Natural killer cell (primary cell): ENCODE results near the gene KRT82. TPM values are rescaled to one million over a fixed set of nuclear protein-coding genes. Genes with fewer than 3 reads are reported as not detected.

Source experiments
- ATAC-seq, 3 donors: fragments of 150-1000 bp in 2 of 3; fragments of 200-7000 bp in 1 of 3; cut with Tn5 transposase; 1 replicate in 1 of 3; 2 replicates in 2 of 3; pipeline ENCODE4 v1.10.0; 2021; ENCODE audit warnings: mild to moderate bottlenecking in 2 of 3, moderate library complexity in 2 of 3
- DNase-seq, 2 donors: peaks; one replicate each; pipeline versions ENCODE4 v3.0.0 to v3.0.0-alpha.2; 2013 to 2021; ENCODE audit warnings: mixed read lengths in 1 of 2
- H3K27ac ChIP-seq: one replicate; pipeline ENCODE4 v1.5.1; 2013; ENCODE audit warnings: mild to moderate bottlenecking, low read length
- H3K27me3 ChIP-seq: one replicate; pipeline ENCODE4 v1.6.1; 2013; ENCODE audit warnings: low read length; ENCODE audit not compliant: control insufficient read depth, insufficient read depth
- H3K36me3 ChIP-seq: one replicate; pipeline ENCODE4 v1.6.1; 2013; ENCODE audit warnings: low read length; ENCODE audit not compliant: control insufficient read depth, insufficient read depth
- H3K4me1 ChIP-seq: one replicate; pipeline ENCODE4 v1.6.1; 2013; ENCODE audit warnings: low read length; ENCODE audit not compliant: control insufficient read depth, insufficient read depth
- H3K4me3 ChIP-seq: one replicate; pipeline ENCODE4 v1.5.1; 2013; ENCODE audit warnings: low read length
- H3K9me3 ChIP-seq: one replicate; pipeline ENCODE4 v1.6.1; 2013; ENCODE audit warnings: low read length; ENCODE audit not compliant: control insufficient read depth, insufficient read depth
- H3K27ac Mint-ChIP-seq, 2 donors: one replicate each; pipeline ENCODE4 v1.8.0; 2022; ENCODE audit warnings: mild to moderate bottlenecking in 2 of 2, mixed read lengths in 2 of 2, moderate library complexity in 1 of 2
- H3K27me3 Mint-ChIP-seq, 2 donors: one replicate each; pipeline ENCODE4 v1.8.0; 2022; ENCODE audit warnings: low read depth in 2 of 2, mixed read lengths in 2 of 2
- H3K36me3 Mint-ChIP-seq: one replicate; pipeline ENCODE4 v1.8.0; 2022; ENCODE audit warnings: mixed read lengths
- H3K4me1 Mint-ChIP-seq, 2 donors: one replicate each; pipeline ENCODE4 v1.8.0; 2022; ENCODE audit warnings: mixed read lengths in 2 of 2
- H3K4me3 Mint-ChIP-seq: one replicate; pipeline ENCODE4 v1.8.0; 2022; ENCODE audit warnings: mild to moderate bottlenecking, moderate library complexity, mixed read lengths
- H3K9me3 Mint-ChIP-seq, 2 donors: one replicate each; pipeline ENCODE4 v1.8.0; 2022; ENCODE audit warnings: mixed read lengths in 2 of 2
- WGBS: methylation state at CpG from one replicate; pipeline ENCODE4 v1.1.7; 2013; ENCODE audit warnings: missing lambda C conversion rate; ENCODE audit not compliant: insufficient coverage; 5-methylcytosine and 5-hydroxymethylcytosine counted together
- intact Hi-C: fragments of 100-400 bp; cut with micrococcal nuclease; formaldehyde crosslinking; loops from one replicate; pipeline ENCODE4 v1.14.2; 2022
- total RNA-seq, 4 donors: library from RNA; stranded (reverse); fragments of 120-200 nt in 1 of 4; gene quantifications; one replicate each; pipeline versions ENCODE4 v1.2.3 to v1.2.4, GENCODE V29; 2013 to 2022
- TF ChIP-seq, protein P1 (sequence below): fragments of 200-600 bp; IDR thresholded peaks from one replicate; pipeline ENCODE4 v1.8.0; 2022; ENCODE audit warnings: antibody characterized with exemption

KRT82 gene
- total RNA-seq, 3 donors from 2014 or later (not counting 1 experiment from before 2014, with no cell fraction given): not detected

DNA sequence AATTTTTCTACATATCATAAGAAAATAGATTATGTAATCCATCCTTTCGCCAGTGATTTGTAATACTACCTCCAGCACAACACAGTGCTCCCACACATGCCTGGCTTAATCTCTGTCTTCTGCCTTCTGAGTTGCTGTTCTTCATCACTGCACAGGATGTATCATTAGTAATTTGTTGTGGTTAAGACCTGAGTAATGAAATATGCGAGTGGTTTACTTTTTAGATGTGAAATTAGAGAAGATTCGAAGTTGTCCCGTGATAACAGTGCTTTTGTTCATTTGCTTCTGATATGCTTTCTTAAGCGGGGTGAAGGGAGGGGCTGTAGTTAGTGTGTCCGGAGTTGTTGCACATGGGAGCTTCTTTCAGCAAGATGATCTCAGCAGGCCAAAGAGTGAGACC is 56.9 kb downstream of the KRT82 start:
- no peak overlapping the region for H3K4me3 ChIP-seq
- peaks cover 56 to 71% of the 10 kb centered on the region in 2 donors for H3K27me3 Mint-ChIP-seq
- no peaks in the 10 kb centered on the region for H3K9me3 ChIP-seq
- H3K9me3 Mint-ChIP-seq: no peaks in the 10 kb centered on the region
- no peak overlapping the region for H3K27ac ChIP-seq
- intact Hi-C loops: no loop called here
- TF ChIP-seq, protein P1, sequence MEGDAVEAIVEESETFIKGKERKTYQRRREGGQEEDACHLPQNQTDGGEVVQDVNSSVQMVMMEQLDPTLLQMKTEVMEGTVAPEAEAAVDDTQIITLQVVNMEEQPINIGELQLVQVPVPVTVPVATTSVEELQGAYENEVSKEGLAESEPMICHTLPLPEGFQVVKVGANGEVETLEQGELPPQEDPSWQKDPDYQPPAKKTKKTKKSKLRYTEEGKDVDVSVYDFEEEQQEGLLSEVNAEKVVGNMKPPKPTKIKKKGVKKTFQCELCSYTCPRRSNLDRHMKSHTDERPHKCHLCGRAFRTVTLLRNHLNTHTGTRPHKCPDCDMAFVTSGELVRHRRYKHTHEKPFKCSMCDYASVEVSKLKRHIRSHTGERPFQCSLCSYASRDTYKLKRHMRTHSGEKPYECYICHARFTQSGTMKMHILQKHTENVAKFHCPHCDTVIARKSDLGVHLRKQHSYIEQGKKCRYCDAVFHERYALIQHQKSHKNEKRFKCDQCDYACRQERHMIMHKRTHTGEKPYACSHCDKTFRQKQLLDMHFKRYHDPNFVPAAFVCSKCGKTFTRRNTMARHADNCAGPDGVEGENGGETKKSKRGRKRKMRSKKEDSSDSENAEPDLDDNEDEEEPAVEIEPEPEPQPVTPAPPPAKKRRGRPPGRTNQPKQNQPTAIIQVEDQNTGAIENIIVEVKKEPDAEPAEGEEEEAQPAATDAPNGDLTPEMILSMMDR: no peak
- WGBS: 78% methylated on average over 5 of the region's 6 CpGs
- no peak for DNase-seq
- H3K36me3 Mint-ChIP-seq: no peaks in the 10 kb centered on the region
- no peak overlapping the region for H3K27ac Mint-ChIP-seq
- peaks cover 41% of the 10 kb centered on the region for H3K27me3 ChIP-seq
- no peak for ATAC-seq
- H3K36me3 ChIP-seq: no peaks in the 10 kb centered on the region
- no peak overlapping the region for H3K4me3 Mint-ChIP-seq
- H3K4me1 Mint-ChIP-seq: peaks cover 22 to 39% of the 10 kb centered on the region in 2 donors
- H3K4me1 ChIP-seq: peaks cover 25% of the 10 kb centered on the region

DNA sequence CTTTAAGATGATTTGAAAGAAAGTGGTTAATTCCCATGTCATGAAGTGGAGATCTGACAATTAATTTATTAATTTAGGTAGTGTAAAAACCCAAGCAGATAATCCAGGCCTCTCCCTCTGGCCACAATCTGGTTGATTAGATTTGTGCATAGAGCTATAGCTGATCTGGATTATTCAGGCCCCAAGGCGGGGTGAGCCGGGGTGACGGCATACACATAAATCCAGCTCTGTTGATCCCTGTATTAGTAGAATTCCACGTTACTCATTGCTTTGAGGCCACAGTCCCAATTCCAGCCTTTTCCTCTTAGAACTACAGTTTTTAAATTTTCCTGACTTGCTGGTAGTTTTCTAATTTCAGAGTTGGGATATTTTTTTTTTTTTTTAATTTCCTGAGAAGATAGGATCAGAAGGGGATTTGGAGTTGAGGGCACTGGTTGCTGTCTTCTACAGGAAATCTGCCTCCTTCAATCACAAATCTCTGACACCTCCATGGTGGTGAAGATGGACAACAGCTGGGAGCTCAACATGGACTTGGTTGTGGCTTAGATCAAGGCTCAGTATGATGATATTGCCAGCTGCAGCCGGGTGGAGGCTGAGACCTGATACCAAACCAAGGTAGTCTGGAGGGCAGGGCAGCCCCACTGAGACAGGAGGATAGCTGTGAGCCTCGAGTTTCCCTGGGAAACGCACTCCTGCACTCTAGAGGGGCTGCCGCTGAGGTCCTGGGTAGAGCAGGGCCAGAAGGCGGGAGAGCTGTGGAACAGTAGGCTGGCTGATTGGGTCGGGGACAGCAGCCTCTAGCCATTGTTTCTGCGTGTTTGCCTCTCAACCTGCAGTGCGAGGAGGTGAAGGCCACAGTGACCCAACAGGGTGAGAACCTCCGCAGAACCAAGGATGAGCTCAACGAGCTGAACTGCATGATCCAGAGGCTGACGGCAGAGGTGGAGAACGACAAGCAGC is 58.3 kb downstream of the KRT82 start:
- no peak overlapping the region for H3K4me3 Mint-ChIP-seq

DNA sequence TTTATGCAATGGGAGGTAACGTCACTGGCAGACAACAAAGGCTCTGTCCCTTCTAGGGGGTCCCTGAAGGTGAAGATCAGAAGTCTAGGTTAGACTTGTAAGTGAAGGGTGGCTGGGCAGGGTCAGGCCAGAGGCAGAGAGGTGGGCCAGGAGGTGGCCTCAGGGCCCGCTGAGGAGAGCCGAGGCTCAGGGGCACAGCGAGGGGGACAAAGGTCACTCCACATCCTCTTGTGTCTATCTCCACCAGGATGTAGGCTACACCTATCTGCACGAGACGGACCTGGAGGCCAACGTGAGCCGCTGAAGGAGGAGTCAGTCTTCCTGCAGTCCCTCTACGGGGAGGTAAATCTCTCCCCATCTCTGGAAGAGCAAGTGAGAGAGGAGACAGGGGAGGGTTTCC is 59.1 kb downstream of the KRT82 start:
- H3K36me3 Mint-ChIP-seq: no peaks in the 10 kb centered on the region
- no peak overlapping the region for H3K4me3 ChIP-seq

More for the DNA sequence above, 58.3 kb downstream of the KRT82 start:
- peaks cover 23% of the 10 kb centered on the region for H3K4me1 ChIP-seq
- Mint-ChIP-seq H3K27ac (no peak overlapping the region), H3K9me3 (no peaks in the 10 kb centered on the region), H3K36me3 (no peaks in the 10 kb centered on the region), H3K4me1 (peaks cover 14 to 30% of the 10 kb centered on the region in 2 donors), H3K27me3 (peaks cover 58 to 71% of the 10 kb centered on the region in 2 donors)
- intact Hi-C loops: no loop called here
- 75% methylated on average over 16 of the region's 16 CpGs for WGBS
- peaks cover 3% of the 10 kb centered on the region for H3K9me3 ChIP-seq
- peaks cover 29% of the 10 kb centered on the region for H3K27me3 ChIP-seq
- ATAC-seq (no peak), DNase-seq (no peak)
- H3K4me3 ChIP-seq: no peak overlapping the region
- H3K36me3 ChIP-seq: no peaks in the 10 kb centered on the region
- TF ChIP-seq, protein P1: no peak
- no peak overlapping the region for H3K27ac ChIP-seq

More for the DNA sequence above, 59.1 kb downstream of the KRT82 start:
- ATAC-seq: no peak
- Mint-ChIP-seq H3K4me3 (no peak overlapping the region), H3K4me1 (peaks cover 6 to 23% of the 10 kb centered on the region in 2 donors), H3K27ac (no peak overlapping the region), H3K9me3 (no peaks in the 10 kb centered on the region), H3K27me3 (peaks cover 65 to 75% of the 10 kb centered on the region in 2 donors)
- WGBS: 78% methylated on average over 9 of the region's 9 CpGs
- H3K36me3 ChIP-seq: no peaks in the 10 kb centered on the region
- peaks cover 15% of the 10 kb centered on the region for H3K4me1 ChIP-seq
- H3K9me3 ChIP-seq: peaks cover 3% of the 10 kb centered on the region
- DNase-seq: no peak
- intact Hi-C loops: no loop called here
- peaks cover 29% of the 10 kb centered on the region for H3K27me3 ChIP-seq
- no peak overlapping the region for H3K27ac ChIP-seq
- TF ChIP-seq, protein P1: no peak
